HCT116 (cell line): ENCODE data around the gene YWHAE.

Experiments
- CBX3 ChIP-seq: IDR thresholded peaks from 2 replicates; pipeline ENCODE4 v1.6.1; 2012; ENCODE audit warnings: low read depth
- CEBPB ChIP-seq: IDR thresholded peaks from 2 replicates; pipeline ENCODE4 v1.6.1; 2012; ENCODE audit warnings: low read depth
- EZH2 ChIP-seq: fragments of 200-600 bp; sonication (generic); IDR thresholded peaks from 2 replicates; pipeline ENCODE4 v1.6.1; 2017; ENCODE audit warnings: antibody characterized with exemption, mixed run types
- EZH2phosphoT487 ChIP-seq: fragments of 200-600 bp; IDR thresholded peaks from 2 replicates; pipeline ENCODE4 v1.6.1; 2018; ENCODE audit warnings: antibody characterized with exemption, borderline replicate concordance
- JUND ChIP-seq: IDR thresholded peaks from 2 replicates; pipeline ENCODE4 v1.6.1; 2012
- POLR2A ChIP-seq: IDR thresholded peaks from 2 replicates; pipeline ENCODE4 v1.7.0; 2011; ENCODE audit warnings: borderline replicate concordance; ENCODE audit not compliant: insufficient read depth, insufficient read length; ENCODE audit errors: extremely low read depth
- POLR2AphosphoS5 ChIP-seq: IDR thresholded peaks from 2 replicates; pipeline ENCODE4 v1.6.1; 2011; ENCODE audit warnings: mild to moderate bottlenecking, low read depth, low read length, moderate library complexity
- RAD21 ChIP-seq: IDR thresholded peaks from 2 replicates; pipeline ENCODE4 v1.6.1; 2012; ENCODE audit warnings: low read depth, mild to moderate bottlenecking
- SP1 ChIP-seq: IDR thresholded peaks from 2 replicates; pipeline ENCODE4 v1.6.1; 2012; ENCODE audit warnings: low read depth
- SRF ChIP-seq: IDR thresholded peaks from 2 replicates; pipeline ENCODE4 v1.6.1; 2012; ENCODE audit warnings: low read depth
- YY1 ChIP-seq: IDR thresholded peaks from 2 replicates; pipeline ENCODE4 v1.6.1; 2011; ENCODE audit warnings: low read length, low read depth, moderate library complexity, mild to moderate bottlenecking; ENCODE audit not compliant: insufficient replicate concordance; ENCODE audit errors: extremely low read depth
- ZNF274 ChIP-seq: fragments of 200-500 bp; sonication (Bioruptor generic); IDR thresholded peaks from 2 replicates; pipeline ENCODE4 v1.6.1; 2014; ENCODE audit warnings: mild to moderate bottlenecking, low read depth, low read length, inconsistent platforms
- TF ChIP-seq, protein P1 (sequence below), 3 experiments: fragments of 200-600 bp in 1 of 3; sonication (generic) in 1 of 3; IDR thresholded peaks in 2 of 3; conservative IDR thresholded peaks in 1 of 3; 2 replicates each; pipeline ENCODE4 v1.5.1; 2012 to 2017; ENCODE audit warnings: low read depth in 2 of 3, low read length in 2 of 3, antibody characterized with exemption in 1 of 3, borderline replicate concordance in 1 of 3, control low read depth in 1 of 3, mild to moderate bottlenecking in 1 of 3, mixed read lengths in 1 of 3, mixed run types in 1 of 3, moderate library complexity in 1 of 3; ENCODE audit not compliant: insufficient read depth in 1 of 3
- TF ChIP-seq, protein P2 (sequence below): IDR thresholded peaks from 2 replicates; pipeline ENCODE4 v1.6.1; 2012

DNA sequence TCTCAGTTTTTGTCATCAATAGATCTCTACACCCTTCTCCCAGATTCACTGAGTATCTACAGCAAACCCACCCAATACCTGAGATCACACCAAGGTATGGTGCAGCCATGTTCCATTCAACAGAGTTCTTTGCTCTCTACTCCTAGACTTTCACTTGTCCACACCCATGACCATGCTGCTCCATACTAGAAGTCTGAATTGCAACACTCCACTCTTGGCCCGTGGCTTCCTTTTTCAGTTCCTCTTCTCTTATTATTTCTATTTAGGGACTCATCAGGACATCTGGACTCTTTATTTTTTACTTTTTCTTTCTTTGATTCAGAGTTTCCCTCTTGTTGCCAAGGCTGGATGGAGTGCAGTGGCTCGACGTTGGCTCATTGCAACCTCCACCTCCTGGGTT, 37.1 kb downstream of the YWHAE start:
- TF ChIP-seq YY1 (no peak), EZH2phosphoT487 (no peak), SP1 (no peak), RAD21 (no peak), POLR2AphosphoS5 (no peak), ZNF274 (no peak), CEBPB (no peak), POLR2A (no peak), CBX3 (no peak), SRF (no peak), EZH2 (no peak), JUND (no peak)
- TF ChIP-seq, protein P1, sequence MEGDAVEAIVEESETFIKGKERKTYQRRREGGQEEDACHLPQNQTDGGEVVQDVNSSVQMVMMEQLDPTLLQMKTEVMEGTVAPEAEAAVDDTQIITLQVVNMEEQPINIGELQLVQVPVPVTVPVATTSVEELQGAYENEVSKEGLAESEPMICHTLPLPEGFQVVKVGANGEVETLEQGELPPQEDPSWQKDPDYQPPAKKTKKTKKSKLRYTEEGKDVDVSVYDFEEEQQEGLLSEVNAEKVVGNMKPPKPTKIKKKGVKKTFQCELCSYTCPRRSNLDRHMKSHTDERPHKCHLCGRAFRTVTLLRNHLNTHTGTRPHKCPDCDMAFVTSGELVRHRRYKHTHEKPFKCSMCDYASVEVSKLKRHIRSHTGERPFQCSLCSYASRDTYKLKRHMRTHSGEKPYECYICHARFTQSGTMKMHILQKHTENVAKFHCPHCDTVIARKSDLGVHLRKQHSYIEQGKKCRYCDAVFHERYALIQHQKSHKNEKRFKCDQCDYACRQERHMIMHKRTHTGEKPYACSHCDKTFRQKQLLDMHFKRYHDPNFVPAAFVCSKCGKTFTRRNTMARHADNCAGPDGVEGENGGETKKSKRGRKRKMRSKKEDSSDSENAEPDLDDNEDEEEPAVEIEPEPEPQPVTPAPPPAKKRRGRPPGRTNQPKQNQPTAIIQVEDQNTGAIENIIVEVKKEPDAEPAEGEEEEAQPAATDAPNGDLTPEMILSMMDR (IDR thresholded peaks at IDR 0.05 in 2 of 3, conservative IDR thresholded peaks at IDR 0.05 in 1 of 3; ENCODE audit: borderline replicate concordance in 1 of 3, insufficient read depth in 1 of 3, low read depth in 2 of 3, low read length in 2 of 3): no peak
- TF ChIP-seq, protein P2, sequence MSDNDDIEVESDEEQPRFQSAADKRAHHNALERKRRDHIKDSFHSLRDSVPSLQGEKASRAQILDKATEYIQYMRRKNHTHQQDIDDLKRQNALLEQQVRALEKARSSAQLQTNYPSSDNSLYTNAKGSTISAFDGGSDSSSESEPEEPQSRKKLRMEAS: no peak
